Measurements from ENCODE around the gene EHMT2.
"Not testable (repeated sequence)": the region's sequence is repeated elsewhere in the genome, so short reads cannot be mapped to it uniquely, and the experiment has no call there.

Gene EHMT2

GRCh38 chr6:31911826-31912585 lies 14.5 kb upstream of the EHMT2 start:
- DNase-seq: no peak

GRCh38 chr6:31909298-31909697 lies 11.8 kb upstream of the EHMT2 start:
- not testable (repeated sequence) for DNase-seq

GRCh38 chr6:31908791-31909190 lies 11.3 kb upstream of the EHMT2 start:
- DNase-seq: no peak

- not testable (repeated sequence) for DNase-seq
Observed at GRCh38 chr6:31908255-31908654, 10.8 kb upstream of the EHMT2 start.

GRCh38 chr6:31907158-31907813 lies 9.8 kb upstream of the EHMT2 start:
- peak in 1 of 2 donors; percentile 64 for DNase-seq

- not testable (repeated sequence) for DNase-seq
Observed at GRCh38 chr6:31906727-31907126, 9.2 kb upstream of the EHMT2 start.

- DNase-seq: no peak
Observed at GRCh38 chr6:31906122-31906521, 8.6 kb upstream of the EHMT2 start.

- DNase-seq: no peak
Observed at GRCh38 chr6:31905041-31905440, 7.5 kb upstream of the EHMT2 start.

- DNase-seq: no peak
Observed at GRCh38 chr6:31903957-31904356, 6.5 kb upstream of the EHMT2 start.

- DNase-seq: peak; percentile 28 to 61
Observed at GRCh38 chr6:31901953-31902643, 4.6 kb upstream of the EHMT2 start, which contains the start of gene ZBTB12. TSS of gene ZBTB12 (minus strand) at chr6:31902086. CDS start at chr6:31901305, 781 bp downstream.

GRCh38 chr6:31901415-31901952 lies 4.0 kb upstream of the EHMT2 start:
- no peak for DNase-seq

GRCh38 chr6:31900917-31901414 lies 3.5 kb upstream of the EHMT2 start:
- DNase-seq: no peak

GRCh38 chr6:31899882-31900722 lies 2.6 kb upstream of the EHMT2 start:
- no peak for DNase-seq

- no peak for DNase-seq
Observed at GRCh38 chr6:31899215-31899614, 1.7 kb upstream of the EHMT2 start.

GRCh38 chr6:31898383-31899011 lies 999 bp upstream of the EHMT2 start:
- DNase-seq: no peak

GRCh38 chr6:31896856-31897611 lies 464 bp downstream of the EHMT2 start:
- DNase-seq: no peak

- no peak for DNase-seq
Observed at GRCh38 chr6:31896493-31896855, 1.0 kb downstream of the EHMT2 start.

GRCh38 chr6:31892821-31893220 lies 4.7 kb downstream of the EHMT2 start:
- no peak for DNase-seq

GRCh38 chr6:31889331-31889972 lies 8.0 kb downstream of the EHMT2 start:
- DNase-seq: no peak
